Lung (tissue), 12 donors: Measurements from ENCODE around the gene LBP. TPM values are rescaled to one million over a fixed set of nuclear protein-coding genes. Genes with fewer than 3 reads are reported as not detected.

Experiments
- ATAC-seq: fragments of 200-7000 bp; cut with Tn5 transposase; one replicate; pipeline ENCODE4 v1.9.1; 2020; ENCODE audit warnings: moderate number of reproducible peaks; ENCODE audit not compliant: insufficient read depth, low FRiP score
- DNase-seq, 3 donors: peaks; one replicate each; pipeline ENCODE4 v3.0.0-alpha.2; 2013 to 2017
- H3K27ac ChIP-seq, 2 donors: one replicate each; pipeline ENCODE4 v1.5.1; 2013; ENCODE audit warnings: mild to moderate bottlenecking in 2 of 2, moderate library complexity in 2 of 2, control low read depth in 1 of 2, inconsistent platforms in 1 of 2, low read depth in 1 of 2, low read length in 1 of 2
- H3K27me3 ChIP-seq, 3 donors: one replicate each; pipeline ENCODE4 v1.5.1; 2013; ENCODE audit warnings: low read length in 2 of 3; ENCODE audit not compliant: control insufficient read depth in 3 of 3, insufficient read depth in 3 of 3
- H3K36me3 ChIP-seq, 4 donors: one replicate each; pipeline ENCODE4 v1.5.1; 2013; ENCODE audit warnings: low read length in 4 of 4, mild to moderate bottlenecking in 1 of 4, moderate library complexity in 1 of 4; ENCODE audit not compliant: control insufficient read depth in 4 of 4, insufficient read depth in 4 of 4
- H3K4me1 ChIP-seq, 5 donors: one replicate each; pipeline ENCODE4 v1.5.1; 2013; ENCODE audit warnings: low read length in 5 of 5, mild to moderate bottlenecking in 2 of 5, moderate library complexity in 1 of 5; ENCODE audit not compliant: control insufficient read depth in 5 of 5, insufficient read depth in 5 of 5
- H3K4me3 ChIP-seq: one replicate; pipeline ENCODE4 v1.5.1; 2013; ENCODE audit warnings: mild to moderate bottlenecking, control low read depth, moderate library complexity
- H3K9ac ChIP-seq, 2 donors: one replicate each; pipeline ENCODE4 v1.5.1; 2013; ENCODE audit warnings: low read length in 2 of 2, control low read depth in 1 of 2; ENCODE audit not compliant: insufficient read depth in 1 of 2
- H3K9me3 ChIP-seq, 4 donors: one replicate each; pipeline ENCODE4 v1.5.1; 2013; ENCODE audit warnings: low read length in 3 of 4, mild to moderate bottlenecking in 1 of 4, moderate library complexity in 1 of 4; ENCODE audit not compliant: control insufficient read depth in 4 of 4, insufficient read depth in 3 of 4
- WGBS, 2 donors: extraction: QIAGEN DNeasy Blood & Tissue Kit; methylation state at CpG; one replicate each; pipeline ENCODE4 v1.1.7; 2013; 5-methylcytosine and 5-hydroxymethylcytosine counted together
- polyA plus RNA-seq, 2 donors: library from polyadenylated mRNA; stranded (reverse); fragments of 200-250 nt; gene quantifications; one replicate each; pipeline ENCODE4 v1.2.1, GENCODE V29; 2013
- total RNA-seq, 2 donors: library from RNA; depleted of rRNA in 1 of 2; stranded (reverse); fragments of >200 nt in 1 of 2; gene quantifications; one replicate each; pipeline ENCODE4 v1.2.1, GENCODE V29; 2014 to 2021
- TF ChIP-seq, protein P1 (sequence below): IDR thresholded peaks from 2 replicates; pipeline ENCODE4 v1.5.1; 2012; ENCODE audit warnings: mild to moderate bottlenecking; ENCODE audit errors: control extremely low read depth, extremely low read depth
- donor health status: control.
- donor health status: control.
- donor health status: Bipolar disorder and iron deficiency.
- donor health status: healthy.
- donor health status: DM: yes; HTN: yes; CAD: no.

LBP gene
- total and polyA plus RNA-seq, 4 donors: 0.30 to 4.8 (median 0.98) TPM; not detected in 1

DNA sequence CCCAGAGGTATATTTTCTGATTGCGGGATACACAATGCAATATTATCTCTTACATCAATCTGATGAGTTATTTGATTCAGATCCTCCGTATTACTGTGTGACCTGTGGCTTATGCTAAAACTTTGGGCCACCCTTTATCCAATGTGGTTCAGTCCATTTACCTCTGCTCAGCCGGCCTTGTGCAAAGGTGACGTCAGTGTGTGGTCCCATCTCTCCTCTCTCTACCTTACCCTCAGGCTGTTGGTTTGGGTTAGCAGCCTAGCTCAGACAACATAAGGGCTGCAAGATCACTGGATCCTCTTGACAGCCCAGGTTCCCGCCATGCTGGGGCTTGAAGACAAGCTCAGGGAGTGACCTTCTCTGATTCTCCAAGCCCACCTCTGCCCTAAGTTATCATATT is 55.8 kb downstream of the LBP start:
- H3K9me3 ChIP-seq: peaks cover 0 to 2% (median 0%) of the 10 kb centered on the region in 4 donors
- no peak overlapping the region for H3K27ac ChIP-seq
- DNase-seq: no peak
- no peaks in the 10 kb centered on the region for H3K4me1 ChIP-seq
- no peaks in the 10 kb centered on the region for H3K36me3 ChIP-seq
- 96 to 97% methylated on average over 5 of the region's 5 CpGs for WGBS, 2 donors
- TF ChIP-seq, protein P1, sequence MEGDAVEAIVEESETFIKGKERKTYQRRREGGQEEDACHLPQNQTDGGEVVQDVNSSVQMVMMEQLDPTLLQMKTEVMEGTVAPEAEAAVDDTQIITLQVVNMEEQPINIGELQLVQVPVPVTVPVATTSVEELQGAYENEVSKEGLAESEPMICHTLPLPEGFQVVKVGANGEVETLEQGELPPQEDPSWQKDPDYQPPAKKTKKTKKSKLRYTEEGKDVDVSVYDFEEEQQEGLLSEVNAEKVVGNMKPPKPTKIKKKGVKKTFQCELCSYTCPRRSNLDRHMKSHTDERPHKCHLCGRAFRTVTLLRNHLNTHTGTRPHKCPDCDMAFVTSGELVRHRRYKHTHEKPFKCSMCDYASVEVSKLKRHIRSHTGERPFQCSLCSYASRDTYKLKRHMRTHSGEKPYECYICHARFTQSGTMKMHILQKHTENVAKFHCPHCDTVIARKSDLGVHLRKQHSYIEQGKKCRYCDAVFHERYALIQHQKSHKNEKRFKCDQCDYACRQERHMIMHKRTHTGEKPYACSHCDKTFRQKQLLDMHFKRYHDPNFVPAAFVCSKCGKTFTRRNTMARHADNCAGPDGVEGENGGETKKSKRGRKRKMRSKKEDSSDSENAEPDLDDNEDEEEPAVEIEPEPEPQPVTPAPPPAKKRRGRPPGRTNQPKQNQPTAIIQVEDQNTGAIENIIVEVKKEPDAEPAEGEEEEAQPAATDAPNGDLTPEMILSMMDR: no peak
- H3K9ac ChIP-seq: no peak overlapping the region
- H3K27me3 ChIP-seq: no peaks in the 10 kb centered on the region
- H3K4me3 ChIP-seq: no peak overlapping the region
- ATAC-seq: no peak

DNA sequence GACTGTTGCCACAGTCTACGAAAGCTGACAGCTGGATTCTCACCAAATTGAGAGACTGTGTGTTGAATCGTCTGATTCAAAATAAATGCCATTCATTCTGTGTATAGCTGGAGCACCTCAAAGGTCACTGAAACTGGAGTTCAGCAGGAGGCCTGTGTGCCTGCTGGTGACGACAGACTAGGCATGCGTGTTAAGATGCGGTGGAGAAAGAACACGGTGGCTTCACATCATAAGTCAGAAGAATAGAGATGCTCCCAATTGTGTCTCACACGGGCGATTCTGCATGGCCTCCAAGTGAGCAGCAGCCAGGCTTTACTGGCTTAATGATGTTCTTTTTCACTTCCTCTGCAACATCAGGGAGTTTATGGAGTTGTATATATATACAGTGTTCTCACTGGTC is 56.5 kb downstream of the LBP start:
- Histone ChIP-seq H3K4me3 (no peak overlapping the region), H3K36me3 (no peaks in the 10 kb centered on the region), H3K27ac (no peak overlapping the region), H3K9ac (no peak overlapping the region), H3K27me3 (no peaks in the 10 kb centered on the region), H3K4me1 (no peaks in the 10 kb centered on the region), H3K9me3 (peaks cover 0 to 2% (median 0%) of the 10 kb centered on the region in 4 donors)
- WGBS, 2 donors: 88% methylated on average over 8 of the region's 8 CpGs
- DNase-seq (no peak), ATAC-seq (no peak)
- TF ChIP-seq, protein P1: no peak

DNA sequence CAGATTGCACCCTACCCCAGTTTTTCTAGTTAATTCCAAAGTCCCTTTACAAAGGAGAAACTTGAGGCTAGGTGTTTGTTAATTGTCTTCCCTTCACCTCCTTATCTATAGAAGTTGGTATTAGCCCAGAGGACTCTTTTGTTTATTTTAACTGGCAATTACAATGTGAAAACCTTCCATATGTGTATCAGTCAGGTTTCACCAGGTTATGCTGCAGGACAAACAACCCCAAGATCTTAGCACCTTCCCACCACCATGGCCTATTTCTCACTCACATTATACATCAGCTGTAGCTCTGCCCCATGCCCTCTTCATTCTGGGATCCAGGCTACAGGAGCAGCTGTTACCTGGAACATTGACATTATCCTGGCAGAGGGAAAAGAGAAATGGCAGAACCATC is 57.7 kb downstream of the LBP start:
- Histone ChIP-seq H3K4me1 (no peaks in the 10 kb centered on the region), H3K9me3 (peaks cover 0 to 2% (median 0%) of the 10 kb centered on the region in 4 donors), H3K27ac (no peak overlapping the region), H3K27me3 (no peaks in the 10 kb centered on the region), H3K36me3 (no peaks in the 10 kb centered on the region), H3K9ac (no peak overlapping the region), H3K4me3 (no peak overlapping the region)
- DNase-seq (no peak), ATAC-seq (no peak)
- TF ChIP-seq, protein P1: no peak

GRCh38 chr20:38405132-38405531 is 58.9 kb downstream of the LBP start:
- no peak overlapping the region for H3K27ac ChIP-seq
- no peak overlapping the region for H3K4me3 ChIP-seq
- no peak overlapping the region for H3K9ac ChIP-seq
- H3K9me3 ChIP-seq: peaks cover 0 to 2% (median 0%) of the 10 kb centered on the region in 4 donors
- TF ChIP-seq, protein P1: no peak
- H3K27me3 ChIP-seq: no peaks in the 10 kb centered on the region
- no peaks in the 10 kb centered on the region for H3K4me1 ChIP-seq
- DNase-seq (peak in 1 of 3 donors; percentile 10), ATAC-seq (no peak)
- 77 to 89% methylated on average over 2 of the region's 2 CpGs for WGBS, 2 donors
- no peaks in the 10 kb centered on the region for H3K36me3 ChIP-seq
